HG03280 (cell line): ENCODE measurements around the gene IL1B.
"Not testable (repeated sequence)": the region's sequence is repeated elsewhere in the genome, so short reads cannot be mapped to it uniquely, and the experiment has no call there.

Experiments used
- ATAC-seq: cut with Tn5 transposase; IDR thresholded peaks from one replicate; pipeline ENCODE4 v1.9.1; 2021; ENCODE audit warnings: mild to moderate bottlenecking, moderate library complexity; ENCODE audit not compliant: unreplicated experiment

IL1B gene

DNA sequence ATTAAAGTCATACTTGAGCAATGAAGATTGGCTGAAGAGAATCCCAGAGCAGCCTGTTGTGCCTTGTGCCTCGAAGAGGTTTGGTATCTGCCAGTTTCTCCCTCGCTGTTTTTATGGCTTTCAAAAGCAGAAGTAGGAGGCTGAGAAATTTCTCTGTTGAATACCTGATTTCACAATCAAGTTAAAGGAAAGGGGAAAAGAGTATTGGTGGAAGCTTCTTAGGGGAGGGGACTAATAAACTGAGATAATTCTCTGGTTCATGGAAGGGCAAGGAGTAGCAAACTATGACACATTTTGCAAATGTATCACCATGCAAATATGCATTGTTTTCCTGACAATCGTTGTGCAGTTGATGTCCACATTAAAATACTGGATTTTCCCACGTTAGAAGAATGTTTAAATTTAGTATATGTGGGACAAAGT is at the start of gene IL1B:
IL1B (minus strand) TSS at position 85 of the 423 bp plus-strand sequence. CDS start 550 bp downstream, outside the sequence.
- ATAC-seq: no peak

DNA sequence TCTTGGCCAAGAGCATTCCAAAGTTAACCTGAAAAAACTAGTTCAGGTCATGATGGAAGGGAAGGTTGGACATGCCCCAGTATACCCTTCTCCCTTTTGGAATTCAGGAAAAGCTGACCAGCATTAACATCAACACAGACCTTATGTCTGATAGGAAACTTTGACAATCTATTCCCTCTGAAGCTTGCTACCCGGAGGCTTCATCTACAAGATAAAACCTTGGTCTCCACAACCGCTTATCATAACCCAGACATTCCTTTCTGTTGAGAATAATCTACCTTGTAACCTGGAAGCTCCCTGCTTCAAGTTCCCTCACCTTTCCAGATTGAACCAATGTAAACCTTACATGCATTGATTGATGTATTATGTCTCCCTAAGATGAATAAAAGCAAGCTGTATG is 49.7 kb upstream of the IL1B start:
- no peak for ATAC-seq

DNA sequence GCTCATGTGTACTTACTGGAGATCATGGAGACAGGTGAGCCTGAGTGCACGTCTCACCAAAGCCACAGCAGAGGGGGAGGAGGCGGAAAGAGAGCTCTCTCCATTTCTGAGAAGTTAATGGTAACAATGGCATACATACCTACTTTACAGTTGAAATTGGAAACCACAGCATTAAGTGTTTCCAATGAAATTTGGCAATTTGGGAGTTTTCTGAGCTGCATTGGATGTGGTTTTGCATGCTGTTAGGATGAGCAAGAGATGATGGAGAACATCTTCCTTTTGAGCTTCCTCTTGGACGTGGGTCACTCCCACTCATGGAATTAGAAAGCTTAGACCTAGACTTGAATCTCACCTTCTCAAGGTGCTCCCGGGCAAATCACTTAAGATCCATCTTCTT is 48.9 kb upstream of the IL1B start:
- no peak for ATAC-seq

DNA sequence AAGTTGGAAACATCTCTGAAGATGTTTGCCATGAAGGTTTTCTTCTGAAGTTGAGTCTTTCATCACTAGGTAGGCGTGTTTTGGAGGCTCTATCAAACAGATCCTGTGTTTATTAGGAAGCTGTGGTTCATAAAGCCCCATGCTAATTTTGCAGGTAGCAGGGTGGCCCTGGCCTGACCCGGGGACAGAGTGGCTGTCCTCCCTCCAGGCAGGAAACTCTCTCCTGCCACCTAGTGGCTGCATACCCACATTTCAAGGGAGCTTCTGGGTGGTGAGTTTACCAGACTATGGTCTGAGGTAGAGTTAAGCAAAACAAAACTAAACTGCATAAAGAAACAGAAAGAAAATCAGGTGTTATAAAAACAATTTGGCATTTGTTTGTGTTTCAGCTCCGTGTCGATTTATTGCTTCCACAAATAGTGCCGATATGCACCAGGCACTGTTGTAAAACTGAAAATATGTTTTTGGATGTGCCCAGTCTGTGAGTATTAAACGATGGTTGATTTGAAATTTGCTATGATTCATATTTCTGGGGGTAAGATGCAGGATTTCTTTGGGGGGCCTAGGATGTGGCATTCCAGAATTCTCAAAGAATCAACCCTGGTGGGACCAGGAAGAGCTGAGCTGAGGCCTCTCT is 48.4 kb upstream of the IL1B start:
- peak; percentile 68 for ATAC-seq

DNA sequence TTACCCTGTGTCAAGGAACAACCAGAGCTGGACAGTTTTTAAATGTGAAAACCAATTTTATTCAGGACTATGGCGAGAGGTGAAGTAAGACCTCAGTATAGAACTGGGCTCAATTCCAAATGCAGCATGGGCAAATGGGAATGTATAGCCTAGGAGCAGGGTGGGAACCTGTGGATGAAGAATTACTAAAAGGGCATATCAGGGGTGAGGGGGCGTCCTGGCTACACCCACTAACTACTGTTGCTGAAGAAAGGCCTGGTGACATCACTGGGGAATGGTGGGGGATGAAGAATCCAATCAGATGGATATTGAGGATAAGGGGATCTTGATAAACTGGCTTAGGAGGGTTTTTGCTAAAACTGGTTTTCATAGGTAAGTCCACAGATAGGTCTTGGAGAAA is 47.1 kb upstream of the IL1B start:
- ATAC-seq: no peak

DNA sequence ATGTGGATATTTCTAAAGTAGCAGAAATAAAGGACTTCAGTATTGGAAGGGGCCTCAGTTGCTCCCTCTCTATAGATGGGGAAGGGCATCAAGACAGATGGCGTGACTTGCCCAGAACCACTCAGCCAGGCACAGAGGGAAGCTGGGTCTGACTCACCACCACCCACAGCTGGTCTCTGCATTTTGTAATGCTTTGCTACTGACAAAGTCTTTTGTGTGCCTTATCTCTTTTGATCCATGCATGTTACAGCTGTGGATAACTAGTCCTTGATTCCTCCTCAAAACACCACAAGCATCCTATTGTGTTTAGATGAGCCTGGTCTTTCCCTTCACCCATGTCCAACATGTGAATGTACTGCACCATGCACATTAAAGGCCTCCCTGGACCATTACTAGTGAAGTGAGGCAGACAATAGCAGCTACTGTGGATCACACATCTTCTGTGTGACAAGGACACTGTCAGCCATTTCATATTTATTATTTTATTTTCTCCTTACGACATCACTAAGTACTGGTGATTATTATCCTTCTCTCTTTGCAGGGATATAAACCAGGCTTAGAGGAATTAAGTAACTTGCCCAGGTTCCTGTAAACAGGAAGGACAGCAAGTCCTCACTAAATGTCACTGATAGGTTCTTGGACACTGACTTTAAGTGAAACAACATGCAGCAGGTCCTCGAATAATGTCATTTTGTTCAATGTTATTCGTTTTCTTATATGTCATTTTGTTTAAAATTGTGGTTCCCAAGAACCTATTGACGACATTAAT is 44.8 kb upstream of the IL1B start:
- ATAC-seq: peak; percentile 51

DNA sequence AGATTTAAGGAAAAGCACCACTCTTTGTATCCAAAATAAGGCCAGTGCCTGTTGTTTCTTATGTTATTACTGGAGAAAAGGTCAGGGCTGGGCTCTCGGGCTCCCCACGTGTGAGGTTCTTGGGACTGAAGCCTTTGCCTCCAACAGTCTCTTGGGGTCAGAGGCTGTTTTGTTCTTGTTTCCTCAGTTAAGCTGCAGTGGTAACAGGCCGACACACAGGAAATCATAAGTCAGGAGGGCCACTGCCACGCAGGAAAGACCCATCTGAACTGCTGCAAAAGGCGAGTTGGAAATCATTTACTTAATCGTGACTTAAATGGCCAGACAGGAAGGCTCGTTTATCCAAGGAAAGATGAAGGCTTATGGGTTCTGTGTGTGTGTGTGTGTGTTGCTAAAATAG is 44.1 kb upstream of the IL1B start:
- no peak for ATAC-seq

DNA sequence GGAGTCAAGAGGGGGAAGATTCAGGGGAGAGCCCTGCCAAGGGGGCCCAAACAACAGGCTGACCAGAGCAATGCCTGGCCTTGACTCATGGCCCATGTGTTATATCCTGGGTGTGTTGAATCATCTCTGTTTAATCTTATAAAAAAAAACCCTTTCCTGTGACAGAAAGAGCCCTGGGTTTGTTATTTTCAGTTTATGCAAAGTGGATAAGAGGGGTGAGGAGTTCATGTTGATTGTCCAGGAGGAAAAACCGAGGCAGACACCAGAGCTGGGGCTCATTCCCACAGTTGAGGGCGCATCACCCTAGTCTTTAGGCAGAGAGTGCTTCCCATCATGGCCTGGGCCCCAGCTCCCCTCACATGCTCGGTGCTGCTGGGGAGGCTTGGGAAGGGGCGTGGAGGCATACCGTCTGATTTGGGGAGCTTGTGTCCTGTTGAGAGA is 43.5 kb upstream of the IL1B start:
- ATAC-seq: no peak

DNA sequence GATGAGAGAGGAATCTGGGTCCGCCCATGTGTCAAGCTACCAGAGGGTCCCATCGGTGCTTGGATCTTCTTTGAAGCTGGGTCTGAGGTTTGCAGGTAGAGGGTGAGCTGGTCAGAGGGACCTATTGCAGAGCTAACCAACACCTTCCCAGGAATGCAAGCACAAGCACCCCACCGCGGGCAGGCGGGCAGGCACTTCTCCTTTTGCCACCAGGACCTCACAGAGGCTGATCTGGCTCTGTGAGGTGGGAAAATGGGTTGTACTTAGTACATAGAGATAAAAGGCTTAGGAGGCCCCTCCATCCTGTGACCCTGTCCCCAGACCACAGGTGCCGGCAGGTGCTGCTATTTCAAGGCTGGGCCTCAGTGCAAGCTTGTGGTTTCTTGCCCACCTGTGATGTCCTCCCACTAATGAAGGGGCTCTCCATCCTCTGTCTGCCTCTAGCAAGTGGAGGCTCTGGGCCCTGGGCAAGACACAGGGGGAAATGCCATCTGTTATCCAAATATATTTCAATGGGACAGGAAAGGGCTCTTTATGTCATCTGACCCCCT is 43.0 kb upstream of the IL1B start:
- no peak for ATAC-seq

DNA sequence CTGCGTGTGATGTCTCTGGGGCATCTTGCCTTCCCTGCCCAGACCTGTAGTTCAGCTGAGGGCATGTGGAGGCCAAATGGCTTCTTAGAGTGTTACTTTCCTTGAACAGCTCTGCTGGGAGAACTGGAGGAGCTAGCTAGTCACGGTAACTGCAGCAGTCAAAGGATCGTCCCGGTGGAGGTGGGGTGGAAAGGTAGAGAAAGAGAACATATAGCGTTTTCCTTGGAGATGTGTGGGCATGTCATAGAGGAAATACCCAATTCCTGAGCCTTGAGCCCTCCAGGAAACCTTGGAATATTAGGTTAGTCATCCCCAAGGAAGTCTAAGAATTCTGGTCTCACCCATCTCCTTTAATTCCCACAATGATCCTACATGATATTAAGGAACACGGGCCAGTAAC is 40.8 kb upstream of the IL1B start:
- ATAC-seq: no peak

DNA sequence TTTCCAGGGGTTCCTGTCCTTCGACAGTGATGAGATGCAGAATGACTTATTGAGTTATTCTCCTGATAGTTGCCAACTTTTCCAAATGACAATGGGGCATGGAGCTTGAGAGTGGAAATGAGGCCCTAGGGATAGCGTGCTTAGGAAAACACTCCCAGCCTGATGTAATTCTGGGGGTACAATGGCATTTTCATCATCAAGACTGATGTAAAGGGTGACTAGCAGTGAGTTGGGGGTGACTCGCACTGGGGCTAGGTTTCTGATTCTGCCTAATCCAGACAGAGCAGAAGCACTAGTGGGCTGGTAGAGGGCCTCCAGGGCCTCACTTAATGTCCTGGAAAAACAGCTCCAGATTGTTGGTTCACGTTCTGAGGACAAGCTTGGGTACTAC is 40.4 kb upstream of the IL1B start:
- no peak for ATAC-seq

DNA sequence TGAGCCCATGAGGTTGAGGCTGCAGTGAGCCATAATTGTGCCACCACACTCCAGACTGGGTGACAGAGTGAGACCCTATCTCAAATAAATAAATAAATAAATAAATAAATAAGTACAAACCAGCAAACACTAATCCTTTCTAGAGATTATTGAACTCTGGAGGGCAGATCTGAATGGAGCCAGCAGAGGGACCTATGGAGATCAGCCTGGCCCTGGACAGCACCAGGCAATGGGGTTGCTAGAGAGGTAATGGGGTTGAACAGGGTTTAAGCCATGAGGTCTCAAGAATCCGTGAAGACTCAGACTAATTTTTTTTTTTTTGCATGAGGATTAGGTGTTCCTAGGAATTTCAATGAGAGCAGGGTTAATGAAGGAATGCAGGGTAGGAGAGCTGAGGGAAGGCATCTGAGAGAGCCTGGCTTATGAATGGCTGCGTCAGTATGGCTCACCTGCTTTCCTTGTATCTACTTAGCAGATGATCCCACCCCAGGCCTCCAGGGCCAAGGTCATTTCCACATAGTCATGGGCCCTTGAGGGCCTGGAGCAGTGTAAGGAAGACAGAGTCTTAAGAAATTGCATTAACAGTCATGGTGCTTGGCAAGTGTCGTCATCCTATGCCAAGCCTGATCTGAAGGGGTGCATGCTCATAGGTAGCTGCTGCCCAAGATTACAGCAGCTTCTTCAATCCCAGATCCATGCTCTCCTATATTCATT is 39.8 kb upstream of the IL1B start:
- no peak for ATAC-seq

DNA sequence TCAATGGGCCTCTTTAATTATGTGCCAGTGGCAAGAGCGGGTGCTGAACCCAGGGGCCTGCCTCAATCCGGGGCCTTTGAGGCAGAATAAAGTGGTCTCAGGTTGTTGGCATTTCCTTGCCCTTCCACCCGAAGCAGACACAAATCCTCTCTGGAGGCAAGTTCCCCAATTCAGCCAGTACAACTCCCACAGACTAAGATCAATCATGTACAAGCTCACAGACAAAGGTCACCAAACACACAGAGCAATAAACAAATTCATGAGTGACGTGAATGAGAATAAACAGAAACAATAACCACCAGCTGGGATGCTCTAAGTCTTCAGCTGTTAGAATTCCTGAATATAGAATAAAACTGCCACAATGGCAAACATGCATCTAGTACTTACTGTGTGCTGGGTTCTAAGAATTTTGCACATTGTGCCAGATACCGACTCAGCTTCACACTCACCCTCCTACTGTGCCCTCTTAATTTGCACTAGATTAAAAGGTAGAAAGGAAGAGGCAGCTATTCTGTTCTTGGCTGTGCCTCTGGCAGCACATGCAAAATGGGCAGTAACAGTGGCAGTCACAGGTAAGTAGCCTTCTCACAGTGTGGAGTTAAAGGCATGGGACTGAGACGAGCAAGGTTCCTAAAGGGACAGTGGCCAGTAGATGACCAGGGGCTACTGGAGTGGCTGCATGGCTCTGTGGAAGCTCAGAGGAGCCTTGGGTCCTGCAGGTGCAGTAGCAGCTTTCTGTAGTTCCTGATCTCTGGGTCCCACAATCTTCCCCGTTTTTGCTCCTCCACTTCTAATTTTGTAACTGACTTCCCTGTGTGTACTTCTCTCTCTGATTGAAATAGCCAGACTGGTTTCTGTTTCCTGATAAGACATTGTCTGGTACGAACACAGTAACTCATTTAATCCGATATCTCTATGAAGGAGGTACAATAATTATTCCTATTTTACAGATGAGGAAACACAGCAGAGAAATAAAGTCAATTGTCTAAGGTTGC is 34.6 kb upstream of the IL1B start:
- no peak for ATAC-seq

DNA sequence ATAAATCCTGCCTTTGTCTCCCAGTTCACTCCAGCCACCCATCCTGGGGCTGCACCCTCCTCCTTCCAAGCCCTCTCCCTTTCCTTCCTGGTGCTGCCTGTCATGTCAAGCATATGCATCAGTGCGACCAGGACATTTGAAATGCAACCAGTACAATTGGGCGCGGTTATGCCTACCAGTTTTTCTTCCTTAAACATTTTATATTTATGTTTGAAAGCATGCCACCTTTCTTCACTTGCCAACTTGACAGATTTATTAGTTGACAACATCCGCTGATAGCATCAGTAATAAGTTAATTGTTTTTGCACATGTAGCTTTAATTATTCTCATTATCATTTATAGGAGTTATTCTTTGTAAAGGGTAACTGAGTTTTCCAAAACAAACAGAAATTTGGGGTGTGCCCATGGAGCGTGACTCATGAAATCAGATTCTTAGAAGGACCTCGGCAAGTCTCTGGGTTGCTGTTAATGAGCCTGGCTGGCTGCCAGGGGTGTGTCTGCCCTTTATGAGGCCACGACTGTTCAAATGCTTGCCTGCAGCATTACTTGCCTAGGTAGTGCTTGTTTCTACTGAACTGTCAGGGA is 32.8 kb upstream of the IL1B start:
- ATAC-seq: no peak

DNA sequence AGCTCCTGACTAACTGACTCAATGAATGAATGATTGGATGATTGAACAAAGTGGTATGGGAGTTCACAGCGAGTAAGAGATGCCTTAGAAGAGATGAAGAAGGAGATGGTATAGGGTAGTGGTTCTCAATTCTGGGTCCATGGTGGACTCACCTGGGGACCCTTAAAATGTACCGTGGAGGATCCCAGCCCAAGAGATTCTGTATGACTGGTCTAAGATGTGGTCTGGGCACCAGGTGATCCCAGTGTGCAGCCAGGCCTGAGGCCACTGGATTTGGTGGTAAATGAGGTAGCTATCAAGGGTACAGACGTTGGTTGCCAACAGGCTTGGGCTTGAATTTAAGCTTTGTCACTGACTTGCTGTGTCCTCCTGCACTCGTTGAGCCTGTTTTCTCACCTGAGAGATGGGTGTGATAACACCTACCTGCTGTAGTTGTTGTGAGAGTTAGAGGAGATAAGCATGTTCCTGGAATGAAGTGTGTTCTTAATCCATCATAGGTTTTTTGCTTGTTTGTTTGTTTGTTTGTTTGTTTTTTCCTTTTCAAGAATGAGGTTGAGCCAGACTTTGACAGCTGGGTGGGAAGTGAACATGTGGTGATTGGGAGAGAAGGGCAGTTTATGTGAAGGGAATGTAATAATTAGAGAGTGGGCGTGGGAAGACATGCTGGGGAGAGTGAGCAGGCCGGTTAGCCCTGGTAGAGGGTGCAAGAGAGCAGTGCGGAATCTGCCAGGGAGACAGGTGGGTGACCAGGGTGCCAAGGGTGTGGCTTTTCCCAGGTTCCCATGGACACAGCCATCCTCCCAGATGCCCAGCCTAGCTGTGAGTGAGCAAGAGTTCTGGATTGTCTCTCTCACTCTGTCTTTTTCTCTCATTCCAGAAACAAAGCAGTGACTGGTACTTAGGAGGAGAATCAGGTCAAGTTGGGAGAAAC is 31.4 kb upstream of the IL1B start:
- no peak for ATAC-seq

DNA sequence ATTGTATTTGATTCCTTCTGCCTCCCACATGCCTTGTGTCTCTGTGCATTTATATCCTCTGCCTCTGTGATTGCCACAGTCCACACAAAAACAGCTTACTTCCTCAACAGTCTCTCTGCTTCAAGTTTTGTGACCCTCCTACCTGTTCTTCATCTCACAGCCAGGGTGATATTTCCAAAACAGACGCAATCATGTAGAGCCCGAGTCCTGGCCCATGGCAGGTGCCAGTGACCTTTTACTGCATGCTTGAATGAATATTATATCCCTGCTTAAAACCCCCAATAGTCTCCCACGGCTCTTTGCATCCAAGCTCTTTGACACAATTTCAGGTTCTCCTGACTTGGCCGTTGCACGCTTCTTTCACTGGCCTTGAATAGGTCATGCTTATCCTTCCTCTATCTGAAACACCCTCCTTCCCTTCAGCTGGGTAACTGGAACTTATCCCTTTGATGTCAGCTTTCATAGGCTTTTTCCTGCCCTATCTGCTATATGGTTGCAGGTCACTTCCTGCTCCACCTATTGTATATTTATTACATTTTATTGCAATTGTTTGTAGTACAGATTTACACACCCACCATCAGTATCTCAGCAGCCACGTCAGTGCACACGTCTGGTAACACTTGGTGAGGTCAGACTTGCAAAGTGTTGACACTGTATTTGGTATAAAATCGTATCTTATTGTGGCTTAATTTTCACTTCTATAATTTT is 29.7 kb upstream of the IL1B start:
- ATAC-seq: no peak

DNA sequence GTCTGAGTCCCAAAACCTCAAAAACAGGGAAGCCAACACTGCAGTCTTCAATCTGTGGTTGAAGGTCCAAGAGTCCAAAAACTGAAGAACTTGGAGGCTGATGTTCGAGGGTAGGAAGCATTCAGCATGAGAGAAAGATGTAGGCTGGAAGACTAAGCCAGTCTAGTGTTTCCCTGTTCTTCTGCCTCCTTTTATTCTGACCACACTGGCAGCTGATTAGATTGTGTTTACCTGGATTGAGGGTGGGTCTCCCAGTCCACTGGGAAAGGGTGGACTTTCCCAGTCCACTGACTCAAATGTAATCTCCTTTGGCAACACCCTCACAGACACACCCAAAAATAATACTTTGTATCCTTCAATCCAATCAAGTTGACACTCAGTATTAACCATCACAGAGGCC is 27.5 kb upstream of the IL1B start:
- ATAC-seq: no peak

DNA sequence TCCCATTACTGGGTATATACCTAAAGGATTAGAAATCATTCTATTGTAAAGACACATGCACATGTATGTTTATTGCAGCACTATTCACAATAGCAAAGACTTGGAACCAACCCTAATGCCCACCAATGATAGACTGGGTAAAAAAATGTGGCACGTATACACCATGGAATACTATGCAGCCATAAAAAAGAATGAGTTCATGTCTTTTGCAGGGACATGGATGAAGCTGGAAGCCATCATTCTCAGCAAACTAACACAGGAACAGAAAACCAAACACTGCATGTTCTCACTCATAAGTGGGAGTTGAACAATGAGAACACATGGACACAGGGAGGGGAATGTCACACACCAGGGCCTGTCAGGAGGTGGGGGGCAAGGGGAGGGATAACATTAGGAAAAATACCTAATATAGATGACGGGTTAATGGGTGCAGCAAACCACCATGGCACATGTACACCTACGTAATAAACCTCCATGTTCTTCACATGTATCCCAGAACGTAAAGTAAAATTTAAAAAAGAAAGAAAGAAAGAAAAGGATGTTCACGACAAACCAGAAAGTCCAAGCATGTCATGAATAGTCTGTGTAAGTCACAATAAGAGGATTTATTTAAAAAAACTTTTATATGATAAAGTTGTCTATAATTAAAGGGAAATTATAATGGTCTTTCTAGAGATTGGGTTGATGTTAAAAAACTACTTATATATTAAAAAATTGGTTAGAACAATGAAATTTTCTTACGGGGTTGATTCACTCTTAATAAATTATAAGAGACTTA is 23.0 kb upstream of the IL1B start:
- ATAC-seq: not testable (repeated sequence)
